ENCODE measurements around the gene ADAMTS9.

DNA sequence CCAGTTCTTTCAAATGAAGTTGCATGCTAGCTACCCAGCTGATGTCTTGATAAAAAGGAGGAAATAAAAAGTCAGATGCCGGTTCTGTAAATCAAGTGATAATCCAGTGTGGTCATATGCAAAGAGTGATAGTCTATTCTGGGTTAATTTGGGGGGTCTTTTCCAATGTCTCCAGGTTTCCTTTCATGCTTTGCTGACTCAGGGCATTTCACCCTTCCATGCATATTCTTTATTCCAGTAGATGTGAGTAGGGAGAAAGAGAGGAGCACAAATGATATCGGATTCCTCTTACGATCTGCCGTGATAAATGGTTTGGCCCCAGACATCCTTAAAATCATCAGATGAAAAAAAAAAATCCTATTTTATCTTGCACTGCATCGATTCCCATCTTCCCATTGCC, 60.8 kb downstream of the ADAMTS9 start:
- TF ChIP-seq, protein P1, sequence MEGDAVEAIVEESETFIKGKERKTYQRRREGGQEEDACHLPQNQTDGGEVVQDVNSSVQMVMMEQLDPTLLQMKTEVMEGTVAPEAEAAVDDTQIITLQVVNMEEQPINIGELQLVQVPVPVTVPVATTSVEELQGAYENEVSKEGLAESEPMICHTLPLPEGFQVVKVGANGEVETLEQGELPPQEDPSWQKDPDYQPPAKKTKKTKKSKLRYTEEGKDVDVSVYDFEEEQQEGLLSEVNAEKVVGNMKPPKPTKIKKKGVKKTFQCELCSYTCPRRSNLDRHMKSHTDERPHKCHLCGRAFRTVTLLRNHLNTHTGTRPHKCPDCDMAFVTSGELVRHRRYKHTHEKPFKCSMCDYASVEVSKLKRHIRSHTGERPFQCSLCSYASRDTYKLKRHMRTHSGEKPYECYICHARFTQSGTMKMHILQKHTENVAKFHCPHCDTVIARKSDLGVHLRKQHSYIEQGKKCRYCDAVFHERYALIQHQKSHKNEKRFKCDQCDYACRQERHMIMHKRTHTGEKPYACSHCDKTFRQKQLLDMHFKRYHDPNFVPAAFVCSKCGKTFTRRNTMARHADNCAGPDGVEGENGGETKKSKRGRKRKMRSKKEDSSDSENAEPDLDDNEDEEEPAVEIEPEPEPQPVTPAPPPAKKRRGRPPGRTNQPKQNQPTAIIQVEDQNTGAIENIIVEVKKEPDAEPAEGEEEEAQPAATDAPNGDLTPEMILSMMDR (IDR thresholded peaks at IDR 0.05; ENCODE audit: insufficient read depth, low read length), result no peak
- TF ChIP-seq POLR2AphosphoS5 (IDR thresholded peaks at IDR 0.05; ENCODE audit: low read depth), result no peak
- TF ChIP-seq SPI1 (IDR thresholded peaks at IDR 0.05; ENCODE audit: borderline replicate concordance, low read depth), result no peak
- TF ChIP-seq, protein P2, sequence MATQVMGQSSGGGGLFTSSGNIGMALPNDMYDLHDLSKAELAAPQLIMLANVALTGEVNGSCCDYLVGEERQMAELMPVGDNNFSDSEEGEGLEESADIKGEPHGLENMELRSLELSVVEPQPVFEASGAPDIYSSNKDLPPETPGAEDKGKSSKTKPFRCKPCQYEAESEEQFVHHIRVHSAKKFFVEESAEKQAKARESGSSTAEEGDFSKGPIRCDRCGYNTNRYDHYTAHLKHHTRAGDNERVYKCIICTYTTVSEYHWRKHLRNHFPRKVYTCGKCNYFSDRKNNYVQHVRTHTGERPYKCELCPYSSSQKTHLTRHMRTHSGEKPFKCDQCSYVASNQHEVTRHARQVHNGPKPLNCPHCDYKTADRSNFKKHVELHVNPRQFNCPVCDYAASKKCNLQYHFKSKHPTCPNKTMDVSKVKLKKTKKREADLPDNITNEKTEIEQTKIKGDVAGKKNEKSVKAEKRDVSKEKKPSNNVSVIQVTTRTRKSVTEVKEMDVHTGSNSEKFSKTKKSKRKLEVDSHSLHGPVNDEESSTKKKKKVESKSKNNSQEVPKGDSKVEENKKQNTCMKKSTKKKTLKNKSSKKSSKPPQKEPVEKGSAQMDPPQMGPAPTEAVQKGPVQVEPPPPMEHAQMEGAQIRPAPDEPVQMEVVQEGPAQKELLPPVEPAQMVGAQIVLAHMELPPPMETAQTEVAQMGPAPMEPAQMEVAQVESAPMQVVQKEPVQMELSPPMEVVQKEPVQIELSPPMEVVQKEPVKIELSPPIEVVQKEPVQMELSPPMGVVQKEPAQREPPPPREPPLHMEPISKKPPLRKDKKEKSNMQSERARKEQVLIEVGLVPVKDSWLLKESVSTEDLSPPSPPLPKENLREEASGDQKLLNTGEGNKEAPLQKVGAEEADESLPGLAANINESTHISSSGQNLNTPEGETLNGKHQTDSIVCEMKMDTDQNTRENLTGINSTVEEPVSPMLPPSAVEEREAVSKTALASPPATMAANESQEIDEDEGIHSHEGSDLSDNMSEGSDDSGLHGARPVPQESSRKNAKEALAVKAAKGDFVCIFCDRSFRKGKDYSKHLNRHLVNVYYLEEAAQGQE (IDR thresholded peaks at IDR 0.05; ENCODE audit: insufficient replicate concordance, low read depth), result no peak
